NCI-H2081 treated with DMSO at 0.1 percent for 48 hours (cell line): ENCODE results near the gene FARSA.
"Not testable (repeated sequence)": the region's sequence is repeated elsewhere in the genome, so short reads cannot be mapped to it uniquely, and the experiment has no call there.

Source experiments
- DNase-seq: peaks from one replicate; lab custom pipeline; 2025; lab: John Stamatoyannopoulos, UW

The FARSA gene

DNA sequence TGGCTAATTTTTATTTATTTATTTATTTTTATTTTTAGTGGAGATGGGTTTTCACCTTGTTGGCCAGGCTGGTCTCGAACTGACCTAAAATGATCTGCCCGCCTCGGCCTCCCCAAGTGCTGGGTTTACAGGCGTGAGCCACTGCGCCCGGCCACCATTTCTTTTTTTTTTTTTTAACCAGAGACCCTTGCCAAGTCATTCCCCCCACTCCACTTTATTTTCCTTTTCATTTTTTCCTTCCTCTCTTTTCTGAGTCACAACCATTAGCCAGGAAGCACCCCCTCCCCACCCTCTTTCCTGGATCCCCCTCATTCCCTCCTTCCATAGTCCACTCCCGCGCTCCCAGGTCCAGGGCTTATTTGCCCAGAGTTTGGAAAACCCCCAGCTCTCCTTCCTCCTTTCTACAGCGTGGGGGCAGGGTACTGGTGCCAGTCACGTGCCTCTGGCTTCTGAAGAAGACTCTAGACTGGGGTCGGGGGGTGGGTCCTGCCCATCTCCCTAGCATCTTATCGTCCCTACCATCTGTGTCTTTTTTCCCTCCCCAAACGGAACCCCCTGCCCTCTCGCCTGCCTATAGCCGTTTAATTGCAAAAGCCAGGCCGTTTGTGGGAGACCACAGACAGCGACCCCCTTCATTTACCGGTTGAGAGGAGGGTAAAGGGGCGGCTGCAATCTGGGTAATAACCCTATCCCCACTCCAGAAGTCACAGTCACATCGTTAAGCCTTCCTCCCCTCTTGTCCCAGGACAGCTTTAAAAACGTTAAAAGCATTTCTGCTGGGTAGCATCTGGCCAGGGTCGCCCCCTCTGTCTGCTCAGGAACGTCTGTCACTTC is 3.8 kb upstream of the FARSA start:
- DNase-seq, result no peak

GRCh38 chr19:12936582-12936981 is 3.1 kb upstream of the FARSA start:
- DNase-seq, result no peak

- DNase-seq, result no peak
Observed at GRCh38 chr19:12935071-12935470, 1.6 kb upstream of the FARSA start.

DNA sequence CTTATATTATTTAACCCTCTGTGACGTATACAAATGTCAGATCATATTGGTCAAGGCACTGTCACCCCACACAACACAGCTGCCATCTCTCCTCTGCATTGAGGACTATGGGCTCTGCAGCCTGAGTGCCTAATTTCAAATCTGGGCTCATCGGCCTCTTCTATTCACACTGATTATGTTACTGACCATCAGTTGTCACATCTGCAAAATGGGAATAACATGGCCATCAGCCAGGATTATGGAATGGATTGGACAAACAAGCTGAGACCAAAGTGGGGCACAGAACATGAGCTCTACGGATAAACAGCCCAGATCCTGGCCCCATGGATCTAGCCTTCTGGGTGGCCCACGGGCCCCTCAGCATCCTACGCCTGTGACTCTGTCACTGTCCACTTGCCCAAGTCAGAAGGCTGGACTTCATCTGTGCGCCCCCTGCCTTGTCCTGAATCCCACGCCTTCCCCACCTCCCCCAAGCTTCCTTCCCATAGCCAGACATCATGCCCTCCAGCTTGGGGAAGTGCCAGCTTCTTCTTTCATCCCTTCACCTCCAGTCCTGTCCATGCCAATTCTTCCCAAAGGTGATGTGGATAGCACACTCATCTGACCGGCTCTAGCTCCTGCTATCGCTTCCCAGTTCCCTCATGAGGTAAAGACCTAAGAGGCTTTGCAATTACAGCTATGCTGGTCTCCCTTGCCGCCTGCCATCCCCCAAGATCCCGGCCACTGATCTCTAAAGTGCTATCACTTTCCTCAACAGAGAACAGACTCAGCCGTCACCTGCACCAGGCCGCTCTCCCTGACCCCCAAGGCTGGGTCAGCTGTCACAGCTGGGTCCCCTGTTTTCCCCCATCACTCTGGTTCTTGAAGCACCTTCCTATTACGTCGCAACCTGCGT is 872 bp downstream of the FARSA start:
- DNase-seq, result no peak

GRCh38 chr19:12930002-12930645 is 3.4 kb downstream of the FARSA start:
- no peak for DNase-seq

- DNase-seq, result no peak
Observed at GRCh38 chr19:12924621-12925310, 8.7 kb downstream of the FARSA start.

DNA sequence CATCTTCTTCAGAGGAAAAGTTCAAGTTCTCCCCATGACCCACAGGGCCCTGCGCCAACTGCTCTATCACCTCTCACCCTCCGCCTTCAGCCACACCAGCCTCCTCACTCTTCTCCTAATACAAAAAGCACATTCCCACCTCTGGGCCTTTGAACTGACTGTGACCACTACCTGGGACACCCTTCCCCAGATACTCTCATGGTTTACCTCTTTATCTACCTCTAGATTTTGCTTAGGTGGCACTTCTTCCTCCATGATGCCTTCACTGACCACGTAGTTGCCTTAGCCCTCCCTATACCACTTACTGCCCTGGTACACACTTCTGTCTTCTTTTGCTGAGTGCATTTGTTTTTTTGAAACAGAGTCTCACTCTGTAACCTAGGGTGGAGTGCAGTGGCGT is 10.6 kb downstream of the FARSA start:
- no peak for DNase-seq

- no peak for DNase-seq
Observed at GRCh38 chr19:12921047-12921446, 12.5 kb downstream of the FARSA start.

DNA sequence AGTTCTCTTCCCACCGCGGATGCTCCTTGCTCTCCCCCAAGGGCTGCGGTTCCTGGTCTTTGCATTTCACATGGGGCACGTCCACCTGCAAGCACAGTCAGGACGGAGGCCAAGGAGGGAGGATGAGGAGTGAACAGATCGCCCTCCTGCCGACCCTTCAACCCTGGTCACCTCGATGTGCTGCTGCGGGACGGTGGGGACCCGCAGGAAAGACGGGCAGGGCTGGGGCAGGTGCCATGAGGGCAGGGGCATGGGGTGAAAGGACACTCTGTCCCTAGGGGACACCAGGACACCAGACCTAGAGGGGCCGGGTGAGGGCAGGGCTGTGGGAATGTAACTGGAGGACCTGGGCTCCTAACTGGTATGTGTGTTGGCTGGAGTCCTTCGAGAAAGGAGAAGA is 15.3 kb downstream of the FARSA start:
- DNase-seq, result no peak

DNA sequence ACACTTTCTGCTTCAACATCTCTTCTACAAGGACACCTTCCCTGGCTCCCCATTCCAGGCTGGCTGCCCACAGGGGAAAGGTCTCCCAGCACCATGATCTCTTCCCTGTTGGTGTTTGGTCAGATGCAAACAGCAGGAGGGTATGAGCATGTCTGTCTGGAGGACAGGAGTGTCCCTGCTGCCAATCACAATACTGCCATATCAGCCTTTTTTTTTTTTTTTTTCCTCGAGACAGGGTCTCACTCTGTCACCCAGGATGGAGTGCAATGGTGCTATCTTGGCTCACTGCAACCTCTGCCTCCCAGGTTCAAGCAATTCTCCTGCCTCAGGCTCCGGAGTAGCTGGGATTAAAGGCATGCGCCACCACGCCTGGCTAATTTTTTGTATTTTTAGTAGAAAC is 17.7 kb downstream of the FARSA start:
- not testable (repeated sequence) for DNase-seq

DNA sequence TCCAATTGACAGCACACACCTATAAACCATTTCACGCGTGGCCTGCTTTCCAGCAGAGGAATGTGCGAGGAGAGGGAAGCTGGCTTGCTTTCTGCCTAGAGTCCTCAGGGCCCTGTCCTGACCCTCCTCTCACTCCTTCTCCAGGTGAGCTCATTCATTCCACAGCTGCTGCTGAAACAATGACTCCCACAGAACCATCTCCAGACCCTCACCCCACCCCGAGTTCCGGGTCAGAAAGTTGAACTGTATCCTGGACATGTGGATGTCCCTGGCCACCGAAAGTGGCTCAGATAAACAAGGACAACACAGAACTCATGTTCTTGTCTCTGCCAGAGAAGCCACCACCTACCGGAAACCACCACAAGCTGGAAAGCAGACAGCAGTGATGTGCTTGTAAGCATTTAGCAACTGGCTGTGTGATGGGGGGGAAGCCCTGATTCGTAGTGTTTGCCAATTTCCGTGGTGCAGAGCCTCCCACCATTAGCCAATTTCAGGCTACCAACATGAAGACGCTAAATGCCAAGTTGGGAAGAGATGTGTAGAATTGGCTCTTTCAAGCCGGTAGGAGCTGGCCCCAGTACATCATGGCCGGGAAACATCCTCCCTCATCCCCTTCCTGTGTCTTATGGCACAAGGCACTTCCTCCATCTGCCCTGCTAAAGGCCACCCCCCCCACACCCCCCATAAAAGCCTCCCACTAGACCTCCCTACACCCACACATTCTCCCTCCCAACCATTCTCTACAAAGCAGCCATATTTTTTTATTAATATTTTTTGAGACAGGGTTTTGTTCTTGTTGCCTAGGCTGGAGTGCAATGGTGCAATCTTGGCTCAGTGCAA is 19.4 kb downstream of the FARSA start:
- no peak for DNase-seq

- peak; percentile 95 for DNase-seq
Observed at GRCh38 chr19:12913011-12913561, 20.4 kb downstream of the FARSA start.

DNA sequence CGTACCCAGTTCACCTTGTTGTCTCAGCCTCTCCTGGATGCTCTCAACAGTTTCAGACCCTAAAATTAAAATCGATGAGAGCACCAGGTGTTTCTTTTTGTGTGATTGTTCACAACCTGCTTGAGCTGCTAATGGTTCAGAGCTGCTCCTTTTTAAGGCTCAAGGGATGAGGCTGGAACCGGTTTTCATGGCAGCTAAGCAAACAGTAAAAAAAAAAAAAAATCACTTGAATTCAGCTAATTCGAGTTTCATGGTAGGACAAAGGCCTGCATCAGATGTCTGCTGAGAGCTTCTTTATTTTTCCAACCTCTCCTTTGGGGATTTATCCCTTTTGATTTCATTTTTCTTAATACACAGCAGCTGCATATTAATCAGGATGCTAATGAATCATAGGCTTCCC is 20.9 kb downstream of the FARSA start:
- DNase-seq, result peak; percentile 78

GRCh38 chr19:12907166-12907565 is 26.3 kb downstream of the FARSA start:
- no peak for DNase-seq

DNA sequence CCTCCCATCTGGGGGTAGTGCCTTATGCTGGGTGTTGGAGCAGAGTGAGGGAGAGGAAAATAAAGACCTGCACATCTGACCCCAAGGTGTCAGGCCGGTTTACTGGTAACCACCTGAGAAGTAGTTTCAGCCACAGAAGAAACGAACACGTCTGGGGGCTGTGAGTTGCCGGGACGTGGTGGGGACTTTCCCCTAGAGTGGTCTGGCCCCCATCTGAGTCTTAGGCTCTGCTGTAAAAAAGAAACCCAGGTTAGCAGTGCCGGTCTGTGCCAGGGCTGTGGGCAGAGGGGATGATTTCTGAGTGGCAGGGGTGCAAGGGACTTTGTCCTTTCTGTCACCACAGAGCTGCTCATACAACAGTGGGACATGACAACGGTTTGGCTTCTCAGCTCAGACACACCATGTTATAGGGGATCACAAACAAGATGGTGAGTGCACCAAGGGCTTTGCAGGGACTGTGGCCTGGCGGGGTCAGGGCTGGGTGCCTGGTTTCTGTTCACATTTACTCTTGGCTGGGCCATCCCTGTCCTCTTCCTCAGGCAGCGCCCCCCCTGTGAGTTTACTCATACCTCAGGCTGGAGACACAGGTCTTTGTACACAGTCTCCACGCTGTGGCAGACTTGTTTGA is 33.5 kb downstream of the FARSA start:
- no peak for DNase-seq

DNA sequence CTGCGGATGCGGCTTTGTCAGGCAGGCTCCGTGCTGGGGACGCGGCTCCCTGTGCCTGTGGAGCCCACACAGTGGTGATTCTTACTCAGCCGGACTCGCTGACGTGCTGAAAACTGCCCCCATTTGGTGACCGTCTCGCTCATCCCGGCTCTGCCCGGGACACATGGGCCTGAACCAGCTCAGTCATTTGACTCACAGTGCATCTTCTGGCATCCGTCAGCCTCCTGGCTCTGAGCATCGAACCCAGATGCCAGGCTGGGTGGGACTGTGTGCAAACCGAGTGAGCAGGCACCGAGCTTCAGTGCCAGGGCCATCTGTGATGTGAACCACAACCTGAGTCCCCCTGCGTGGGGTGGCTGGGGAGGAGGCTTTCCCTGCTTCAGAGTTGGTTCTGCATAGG is 37.1 kb downstream of the FARSA start:
- DNase-seq, result no peak

DNA sequence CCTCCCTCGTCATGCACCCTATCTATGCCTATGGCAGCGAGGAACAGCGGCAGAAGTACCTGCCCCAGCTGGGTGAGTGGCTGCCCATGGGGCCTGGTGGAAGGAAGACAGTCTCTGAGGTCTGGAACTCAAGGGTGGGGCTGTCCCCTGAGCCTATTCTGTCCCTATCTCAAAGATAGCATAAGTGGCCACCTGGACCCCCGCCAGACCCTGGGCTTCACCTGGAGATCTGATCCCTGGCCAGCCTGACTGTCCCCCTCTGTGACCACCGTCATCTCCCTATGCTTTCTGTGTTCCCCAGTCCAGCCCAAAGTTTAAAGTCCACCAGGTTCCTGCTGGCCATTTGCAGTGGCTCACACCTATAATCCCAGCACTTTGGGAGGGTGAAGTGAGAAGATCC is 39.9 kb downstream of the FARSA start:
- DNase-seq, result no peak

DNA sequence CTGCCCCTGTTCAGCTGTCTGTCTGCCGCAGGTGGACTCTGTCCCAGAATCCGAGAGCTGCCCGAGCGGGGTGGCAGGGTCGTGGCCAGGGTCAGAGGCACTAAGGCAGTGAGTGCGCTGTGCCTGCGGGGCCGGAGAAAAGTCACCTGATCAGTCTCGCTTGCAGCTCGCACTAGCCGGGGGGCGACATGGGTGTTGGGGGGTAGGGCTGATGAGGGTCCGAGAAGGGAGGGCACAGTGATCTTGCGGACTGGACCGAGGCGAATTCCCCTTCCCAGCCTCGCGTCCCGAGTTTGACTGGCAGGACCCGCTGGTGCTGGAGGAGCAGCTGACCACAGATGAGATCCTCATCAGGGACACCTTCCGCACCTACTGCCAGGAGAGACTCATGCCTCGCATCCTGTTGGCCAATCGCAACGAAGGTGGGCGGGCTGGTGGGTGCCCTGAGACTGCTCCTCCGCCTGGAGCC is 41.9 kb downstream of the FARSA start:
- no peak for DNase-seq

DNA sequence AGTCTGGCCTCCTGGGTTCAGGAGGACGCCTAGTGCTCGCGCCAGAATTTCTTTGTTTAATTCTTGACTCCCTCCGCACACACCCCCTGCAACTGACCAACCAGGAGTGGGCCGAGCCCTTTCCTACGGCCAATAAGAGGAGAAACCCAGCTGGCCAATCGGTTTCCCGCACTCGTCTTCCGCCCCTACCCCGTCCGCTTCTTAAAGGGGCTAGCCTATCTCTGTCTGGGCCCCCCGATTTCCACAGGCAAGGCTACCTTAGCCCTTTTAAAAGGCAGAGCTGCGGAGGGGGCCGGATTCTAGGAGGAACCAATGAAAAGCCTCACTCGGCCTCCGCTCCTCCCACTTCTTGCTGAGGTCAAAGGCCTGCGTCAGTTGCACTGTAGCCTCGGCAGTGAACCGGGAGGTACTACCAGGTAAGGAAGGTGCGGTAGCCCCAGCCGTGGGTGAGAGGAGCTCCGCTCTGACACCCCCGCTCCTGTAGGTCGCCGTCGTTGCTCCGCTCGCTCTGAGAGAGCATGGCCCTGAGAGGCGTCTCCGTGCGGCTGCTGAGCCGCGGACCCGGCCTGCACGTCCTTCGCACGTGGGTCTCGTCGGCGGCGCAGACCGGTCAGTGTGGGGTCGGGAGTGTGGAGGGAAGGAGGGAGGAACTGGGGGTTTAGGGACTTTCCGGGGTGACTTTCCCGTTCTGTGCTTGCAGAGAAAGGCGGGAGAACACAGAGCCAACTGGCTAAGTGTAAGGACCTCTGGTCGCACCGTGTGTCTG is 42.5 kb downstream of the FARSA start, which contains the start of gene GCDH:
Gene GCDH (plus strand): TSS at position 374 of the 766 bp plus-strand sequence. CDS start 145 bp downstream, at position 519.
- peak; percentile 97 for DNase-seq
